H9 (cell line): ENCODE results near the gene RBMS3. TPM values are rescaled to one million over a fixed set of nuclear protein-coding genes. Genes with fewer than 3 reads are reported as not detected.

Experiments used
- DNase-seq: peaks from one replicate; pipeline ENCODE4 v3.0.0-alpha.2; 2017
- H2AFZ ChIP-seq: one replicate; pipeline ENCODE4 v1.6.1; 2013; ENCODE audit warnings: mild to moderate bottlenecking, low read length, control low read depth, moderate library complexity
- H2AK5ac ChIP-seq: 2 replicates; pipeline ENCODE4 v1.6.1; 2013; ENCODE audit warnings: low read length, control low read depth, mixed read lengths; ENCODE audit not compliant: insufficient read length
- H2BK120ac ChIP-seq: one replicate; pipeline ENCODE4 v1.6.1; 2013; ENCODE audit warnings: low read depth, mild to moderate bottlenecking, low read length, control low read depth, inconsistent platforms; ENCODE audit not compliant: poor library complexity, severe bottlenecking
- H2BK12ac ChIP-seq: 2 replicates; pipeline ENCODE4 v1.6.1; 2013; ENCODE audit warnings: low read length, control low read depth, mixed read lengths, low read depth; ENCODE audit not compliant: insufficient read length
- H2BK15ac ChIP-seq: 2 replicates; pipeline ENCODE4 v1.6.1; 2013; ENCODE audit warnings: low read depth, low read length, control low read depth
- H2BK20ac ChIP-seq: one replicate; pipeline ENCODE4 v1.6.1; 2013; ENCODE audit warnings: low read depth, mild to moderate bottlenecking, low read length, control low read depth, inconsistent platforms; ENCODE audit not compliant: poor library complexity, severe bottlenecking
- H2BK5ac ChIP-seq: 2 replicates; pipeline ENCODE4 v1.6.1; 2013; ENCODE audit warnings: low read length, control low read depth, mixed read lengths; ENCODE audit not compliant: insufficient read length
- H3K14ac ChIP-seq: 2 replicates; pipeline ENCODE4 v1.6.1; 2013; ENCODE audit warnings: low read length, control low read depth; ENCODE audit not compliant: insufficient read depth
- H3K18ac ChIP-seq: 2 replicates; pipeline ENCODE4 v1.6.1; 2013; ENCODE audit warnings: low read depth, mild to moderate bottlenecking, mixed read lengths, low read length, control low read depth; ENCODE audit not compliant: insufficient read length
- H3K23ac ChIP-seq: 2 replicates; pipeline ENCODE4 v1.6.1; 2013; ENCODE audit warnings: low read length, control low read depth, mixed read lengths, low read depth; ENCODE audit not compliant: insufficient read length
- H3K23me2 ChIP-seq: 2 replicates; pipeline ENCODE4 v1.6.1; 2013; ENCODE audit warnings: low read depth, mild to moderate bottlenecking, mixed read lengths, low read length, control low read depth; ENCODE audit not compliant: insufficient read length, poor library complexity, severe bottlenecking
- H3K27ac ChIP-seq: 2 replicates; pipeline ENCODE4 v1.5.1; 2013; ENCODE audit warnings: low read length, control low read depth, mixed read lengths, low read depth; ENCODE audit not compliant: insufficient read length
- H3K27me3 ChIP-seq: 2 replicates; pipeline ENCODE4 v1.6.1; 2013; ENCODE audit warnings: low read length, control low read depth, inconsistent platforms; ENCODE audit not compliant: insufficient read depth
- H3K4ac ChIP-seq: 2 replicates; pipeline ENCODE4 v1.6.1; 2013; ENCODE audit warnings: low read depth, mild to moderate bottlenecking, control low read depth, inconsistent platforms, low read length, moderate library complexity
- H3K4me1 ChIP-seq: 2 replicates; pipeline ENCODE4 v1.6.1; 2013; ENCODE audit warnings: low read length, control low read depth, inconsistent platforms; ENCODE audit not compliant: insufficient read depth
- H3K4me2 ChIP-seq: 2 replicates; pipeline ENCODE4 v1.6.1; 2013; ENCODE audit warnings: low read length, control low read depth, mixed read lengths; ENCODE audit not compliant: insufficient read length, insufficient read depth
- H3K56ac ChIP-seq: 2 replicates; pipeline ENCODE4 v1.6.1; 2013; ENCODE audit warnings: low read depth, mild to moderate bottlenecking, mixed read lengths, low read length, control low read depth; ENCODE audit not compliant: insufficient read length
- H3K79me1 ChIP-seq: 2 replicates; pipeline ENCODE4 v1.6.1; 2013; ENCODE audit warnings: low read depth, mild to moderate bottlenecking, moderate library complexity, low read length, control low read depth, inconsistent platforms; ENCODE audit not compliant: insufficient read depth, poor library complexity, severe bottlenecking
- H3K79me2 ChIP-seq: 2 replicates; pipeline ENCODE4 v1.6.1; 2013; ENCODE audit warnings: low read length, control low read depth, inconsistent platforms; ENCODE audit not compliant: insufficient read depth
- H3K9ac ChIP-seq: 2 replicates; pipeline ENCODE4 v1.6.1; 2013; ENCODE audit warnings: low read length, control low read depth, mixed read lengths; ENCODE audit not compliant: insufficient read length; ENCODE audit errors: extremely low read depth
- H3K9me3 ChIP-seq: one replicate; pipeline ENCODE4 v1.6.1; 2013; ENCODE audit warnings: low read depth, low read length, inconsistent platforms; ENCODE audit not compliant: control insufficient read depth
- H3T11ph ChIP-seq: one replicate; pipeline ENCODE4 v1.6.1; 2013; ENCODE audit warnings: mild to moderate bottlenecking, low read length, control low read depth, inconsistent platforms
- H4K20me1 ChIP-seq: one replicate; pipeline ENCODE4 v1.6.1; 2013; ENCODE audit not compliant: control insufficient read depth, insufficient read length, insufficient read depth
- H4K5ac ChIP-seq: 2 replicates; pipeline ENCODE4 v1.6.1; 2013; ENCODE audit warnings: low read depth, mild to moderate bottlenecking, mixed read lengths, low read length, control low read depth; ENCODE audit not compliant: insufficient read length
- H4K8ac ChIP-seq: replicated peaks from 2 replicates; pipeline ENCODE4 v1.6.1; 2013; ENCODE audit warnings: low read length, control low read depth, mixed read lengths, low read depth; ENCODE audit not compliant: insufficient read length
- H4K91ac ChIP-seq: 2 replicates; pipeline ENCODE4 v1.6.1; 2013; ENCODE audit warnings: low read depth, mild to moderate bottlenecking, moderate library complexity, mixed read lengths, low read length, control low read depth; ENCODE audit not compliant: insufficient read length
- H3K27ac Mint-ChIP-seq, 3 experiments: 2 replicates in 2 of 3; 3 replicates in 1 of 3; pipeline ENCODE4 v1.8.0; 2020 to 2021; ENCODE audit warnings: mixed read lengths in 3 of 3, mild to moderate bottlenecking in 1 of 3, moderate library complexity in 1 of 3
- H3K27me3 Mint-ChIP-seq: 2 replicates; pipeline ENCODE4 v1.8.0; 2021; ENCODE audit warnings: low read depth, mild to moderate bottlenecking, moderate library complexity, mixed read lengths
- H3K36me3 Mint-ChIP-seq, 3 experiments: 2 replicates in 2 of 3; 3 replicates in 1 of 3; pipeline ENCODE4 v1.8.0; 2020 to 2021; ENCODE audit warnings: low read depth in 3 of 3, mixed read lengths in 3 of 3; ENCODE audit not compliant: insufficient read depth in 1 of 3
- H3K4me1 Mint-ChIP-seq, 2 experiments: 2 replicates each; pipeline ENCODE4 v1.8.0; 2020; ENCODE audit warnings: mixed read lengths in 2 of 2
- H3K4me3 Mint-ChIP-seq, 2 experiments: 2 replicates in 1 of 2; 3 replicates in 1 of 2; pipeline ENCODE4 v1.8.0; 2020 to 2021; ENCODE audit warnings: mild to moderate bottlenecking in 2 of 2, mixed read lengths in 2 of 2, moderate library complexity in 1 of 2
- H3K9me3 Mint-ChIP-seq, 2 experiments: 2 replicates in 1 of 2; 3 replicates in 1 of 2; pipeline ENCODE4 v1.8.0; 2020; ENCODE audit warnings: mild to moderate bottlenecking in 2 of 2, mixed read lengths in 2 of 2, moderate library complexity in 1 of 2
- CTCF ChIP-seq: fragments of 200-600 bp; sonication (generic); conservative IDR thresholded peaks from 3 replicates; pipeline ENCODE4 v1.8.0; 2021; ENCODE audit warnings: antibody characterized with exemption, mild to moderate bottlenecking
- WGBS: extraction: QIAGEN DNeasy Blood & Tissue Kit; methylation state at CpG from one replicate; pipeline ENCODE4 v1.1.7; 2013; ENCODE audit warnings: missing lambda C conversion rate, low lambda C conversion rate, mixed read lengths; ENCODE audit not compliant: insufficient read length; ENCODE audit errors: extremely low coverage; 5-methylcytosine and 5-hydroxymethylcytosine counted together
- total RNA-seq: library from RNA; stranded (reverse); gene quantifications from 2 replicates; pipeline ENCODE4 v1.2.1, GENCODE V29; 2021

The RBMS3 gene
- total RNA-seq, 1 experiment from 2014 or later: 8.1 TPM

DNA sequence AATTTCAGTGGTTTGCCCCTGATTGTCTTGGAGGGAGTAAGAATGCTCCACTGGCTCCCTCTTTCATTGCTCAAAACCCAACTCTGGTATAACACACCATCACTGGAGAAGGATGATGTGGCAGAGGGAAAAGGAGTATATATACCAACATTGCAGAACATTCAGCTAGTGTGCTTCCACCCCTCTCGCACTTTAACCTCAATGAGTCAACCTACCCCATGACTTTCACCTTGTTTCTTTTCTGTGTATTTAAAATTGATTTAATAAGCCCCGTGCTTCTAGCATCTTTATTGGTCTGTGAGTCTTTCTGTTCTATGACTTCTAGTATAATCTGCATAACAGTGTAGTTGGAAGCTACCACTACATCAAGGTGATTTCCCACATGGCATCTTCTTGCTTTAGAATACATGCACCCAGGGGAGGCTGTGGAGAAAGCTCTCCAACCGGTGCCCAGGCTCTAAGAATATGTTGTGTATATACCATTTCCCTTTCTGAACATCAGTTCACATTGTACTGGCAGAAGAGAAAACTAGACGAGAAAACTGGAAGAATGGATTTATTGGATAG, 730.4 kb downstream of the RBMS3 start:
- no peaks in the 10 kb centered on the region for H3K9me3 Mint-ChIP-seq

More for the DNA sequence above, 730.4 kb downstream of the RBMS3 start:
- DNase-seq: no peak
- H4K91ac ChIP-seq: no peak overlapping the region
- no peak overlapping the region for H2BK20ac ChIP-seq
- H2BK5ac ChIP-seq: no peak overlapping the region
- no peaks in the 10 kb centered on the region for H3K79me1 ChIP-seq
- H3K79me2 ChIP-seq: no peaks in the 10 kb centered on the region
- no peak for TF ChIP-seq CTCF
- no peak overlapping the region for H3K18ac ChIP-seq
- H3K27me3 Mint-ChIP-seq: no peaks in the 10 kb centered on the region
- no peak overlapping the region for H4K5ac ChIP-seq
- no peak overlapping the region for H2AK5ac ChIP-seq
- no peaks in the 10 kb centered on the region for H4K20me1 ChIP-seq
- H2BK15ac ChIP-seq: no peak overlapping the region
- no CpG with 5 or more reads among the region's 4 CpGs for WGBS
- peaks cover 7 to 18% of the 10 kb centered on the region in 2 experiments; a peak in 3 of 4 replicates for H3K4me1 Mint-ChIP-seq
- H2AFZ ChIP-seq: no peak overlapping the region
- H2BK120ac ChIP-seq: no peak overlapping the region
- no peak overlapping the region for H3T11ph ChIP-seq
- no peaks in the 10 kb centered on the region for H3K4me1 ChIP-seq
- H3K27ac ChIP-seq: no peak overlapping the region
- H3K4me3 Mint-ChIP-seq: no peak overlapping the region
- no peak overlapping the region for H3K56ac ChIP-seq
- no peaks in the 10 kb centered on the region for H3K27me3 ChIP-seq
- no peaks in the 10 kb centered on the region for H3K36me3 Mint-ChIP-seq
- H3K9me3 ChIP-seq: no peaks in the 10 kb centered on the region
- no peak overlapping the region for H3K9ac ChIP-seq
- no peak overlapping the region for H3K14ac ChIP-seq
- no peak overlapping the region for H3K23ac ChIP-seq
- H3K23me2 ChIP-seq: no peaks in the 10 kb centered on the region
- H4K8ac ChIP-seq: no peak overlapping the region
- H2BK12ac ChIP-seq: no peak overlapping the region
- H3K27ac Mint-ChIP-seq: no peak overlapping the region
- H3K4ac ChIP-seq: no peak overlapping the region
- H3K4me2 ChIP-seq: no peak overlapping the region
